ENCODE results near the gene FANCC. TPM values are rescaled to one million over a fixed set of nuclear protein-coding genes. Genes with fewer than 3 reads are reported as not detected.

The FANCC gene
- total and polyA plus RNA-seq, 2 donors (not counting 1 experiment from before 2014, with no cell fraction given), result 8.9 to 9.0 TPM

DNA sequence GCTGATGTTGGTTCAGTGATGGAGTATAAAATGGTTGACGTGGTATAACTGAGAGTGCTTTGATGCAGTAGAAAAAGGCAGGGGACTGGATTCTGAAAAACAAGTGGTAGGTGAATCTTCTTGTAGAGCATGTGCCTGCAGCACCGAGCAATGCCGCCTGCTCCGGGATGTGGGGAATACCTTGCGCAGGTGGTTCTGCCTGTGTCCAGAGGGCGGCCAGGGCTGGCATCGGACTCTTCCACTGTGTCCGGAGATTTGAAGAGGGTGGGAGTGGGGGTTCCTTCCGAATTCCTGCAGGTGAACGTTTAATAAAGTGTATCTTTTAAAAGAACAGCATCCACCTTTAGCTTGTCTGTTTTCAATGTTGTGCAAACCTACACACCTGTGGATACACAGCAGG, 238.0 kb downstream of the FANCC start:
- H3K4me2 ChIP-seq (ENCODE audit: extremely low read depth, insufficient read depth, low read length), result no peak overlapping the region
- no peaks in the 10 kb centered on the region for H3K9me3 ChIP-seq (ENCODE audit: control insufficient read depth, insufficient read depth, low read depth, low read length)
- H3K9ac ChIP-seq (ENCODE audit: insufficient read depth, low read length), result no peak overlapping the region
- peaks cover 33% of the 10 kb centered on the region for H3K4me1 ChIP-seq (ENCODE audit: control insufficient read depth, extremely low read depth, insufficient read depth, low read length)
- H2AFZ ChIP-seq (ENCODE audit: low read length), result no peak overlapping the region
- no peaks in the 10 kb centered on the region for H4K20me1 ChIP-seq (ENCODE audit: control insufficient read depth, extremely low read depth, insufficient read depth, low read length)
- no peak overlapping the region for H3K27ac ChIP-seq (ENCODE audit: insufficient read depth, low read length)
- no peak for DNase-seq (ENCODE audit: low read depth in 2 of 2)
- no peaks in the 10 kb centered on the region for H3K27me3 ChIP-seq (ENCODE audit: control insufficient read depth, insufficient read depth, low read length)
- TF ChIP-seq EZH2 (IDR thresholded peaks at IDR 0.05; ENCODE audit: low read length, missing control alignments), result no peak
- TF ChIP-seq, protein P1, sequence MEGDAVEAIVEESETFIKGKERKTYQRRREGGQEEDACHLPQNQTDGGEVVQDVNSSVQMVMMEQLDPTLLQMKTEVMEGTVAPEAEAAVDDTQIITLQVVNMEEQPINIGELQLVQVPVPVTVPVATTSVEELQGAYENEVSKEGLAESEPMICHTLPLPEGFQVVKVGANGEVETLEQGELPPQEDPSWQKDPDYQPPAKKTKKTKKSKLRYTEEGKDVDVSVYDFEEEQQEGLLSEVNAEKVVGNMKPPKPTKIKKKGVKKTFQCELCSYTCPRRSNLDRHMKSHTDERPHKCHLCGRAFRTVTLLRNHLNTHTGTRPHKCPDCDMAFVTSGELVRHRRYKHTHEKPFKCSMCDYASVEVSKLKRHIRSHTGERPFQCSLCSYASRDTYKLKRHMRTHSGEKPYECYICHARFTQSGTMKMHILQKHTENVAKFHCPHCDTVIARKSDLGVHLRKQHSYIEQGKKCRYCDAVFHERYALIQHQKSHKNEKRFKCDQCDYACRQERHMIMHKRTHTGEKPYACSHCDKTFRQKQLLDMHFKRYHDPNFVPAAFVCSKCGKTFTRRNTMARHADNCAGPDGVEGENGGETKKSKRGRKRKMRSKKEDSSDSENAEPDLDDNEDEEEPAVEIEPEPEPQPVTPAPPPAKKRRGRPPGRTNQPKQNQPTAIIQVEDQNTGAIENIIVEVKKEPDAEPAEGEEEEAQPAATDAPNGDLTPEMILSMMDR (conservative IDR thresholded peaks at IDR 0.05 in 1 of 2, IDR thresholded peaks at IDR 0.05 in 1 of 2; ENCODE audit: low read depth in 1 of 2, low read length in 2 of 2), result no peak
- H3K4me3 ChIP-seq (replicated peaks in 1 of 4; ENCODE audit: control extremely low read depth in 1 of 4, insufficient read depth in 1 of 4, low read depth in 3 of 4, low read length in 4 of 4), result no peak overlapping the region
- peaks cover 63% of the 10 kb centered on the region for H3K79me2 ChIP-seq (ENCODE audit: control insufficient read depth, insufficient read depth, low read length)
- H3K36me3 ChIP-seq (ENCODE audit: control insufficient read depth, insufficient read depth, low read length), result peaks cover 35% of the 10 kb centered on the region

DNA sequence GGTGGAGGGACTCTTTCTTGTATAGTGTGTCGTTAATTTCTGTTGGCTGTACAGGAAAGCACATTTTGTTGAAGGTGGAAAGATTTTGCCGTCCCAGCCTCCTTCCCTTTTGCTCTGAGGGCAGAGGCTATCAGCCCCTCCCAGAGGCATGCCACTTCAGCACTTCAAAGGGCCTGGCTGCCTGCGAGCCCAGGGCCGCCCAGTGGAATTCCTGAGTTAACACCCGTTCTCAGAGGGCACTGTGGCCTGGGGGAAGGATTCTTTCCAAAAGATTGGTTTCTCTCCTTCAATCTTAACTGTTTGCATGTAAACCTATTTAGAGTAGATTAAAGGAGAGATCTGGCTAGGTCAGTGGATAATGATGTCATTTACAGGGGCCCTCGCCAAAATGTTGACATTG, 238.6 kb downstream of the FANCC start:
- Histone ChIP-seq H3K79me2 (ENCODE audit: control insufficient read depth, insufficient read depth, low read length) (peaks cover 65% of the 10 kb centered on the region), H2AFZ (ENCODE audit: low read length) (no peak overlapping the region), H3K4me1 (ENCODE audit: control insufficient read depth, extremely low read depth, insufficient read depth, low read length) (peaks cover 33% of the 10 kb centered on the region), H3K27ac (ENCODE audit: insufficient read depth, low read length) (no peak overlapping the region), H3K9me3 (ENCODE audit: control insufficient read depth, insufficient read depth, low read depth, low read length) (no peaks in the 10 kb centered on the region), H3K9ac (ENCODE audit: insufficient read depth, low read length) (no peak overlapping the region), H4K20me1 (ENCODE audit: control insufficient read depth, extremely low read depth, insufficient read depth, low read length) (no peaks in the 10 kb centered on the region), H3K4me3 (replicated peaks in 1 of 4; ENCODE audit: control extremely low read depth in 1 of 4, insufficient read depth in 1 of 4, low read depth in 3 of 4, low read length in 4 of 4) (no peak overlapping the region), H3K4me2 (ENCODE audit: extremely low read depth, insufficient read depth, low read length) (no peak overlapping the region), H3K27me3 (ENCODE audit: control insufficient read depth, insufficient read depth, low read length) (no peaks in the 10 kb centered on the region), H3K36me3 (ENCODE audit: control insufficient read depth, insufficient read depth, low read length) (peaks cover 38% of the 10 kb centered on the region)
- TF ChIP-seq, protein P1 (conservative IDR thresholded peaks at IDR 0.05 in 1 of 2, IDR thresholded peaks at IDR 0.05 in 1 of 2; ENCODE audit: low read depth in 1 of 2, low read length in 2 of 2), result no peak
- TF ChIP-seq EZH2 (IDR thresholded peaks at IDR 0.05; ENCODE audit: low read length, missing control alignments), result no peak
- DNase-seq (ENCODE audit: low read depth in 2 of 2), result no peak

DNA sequence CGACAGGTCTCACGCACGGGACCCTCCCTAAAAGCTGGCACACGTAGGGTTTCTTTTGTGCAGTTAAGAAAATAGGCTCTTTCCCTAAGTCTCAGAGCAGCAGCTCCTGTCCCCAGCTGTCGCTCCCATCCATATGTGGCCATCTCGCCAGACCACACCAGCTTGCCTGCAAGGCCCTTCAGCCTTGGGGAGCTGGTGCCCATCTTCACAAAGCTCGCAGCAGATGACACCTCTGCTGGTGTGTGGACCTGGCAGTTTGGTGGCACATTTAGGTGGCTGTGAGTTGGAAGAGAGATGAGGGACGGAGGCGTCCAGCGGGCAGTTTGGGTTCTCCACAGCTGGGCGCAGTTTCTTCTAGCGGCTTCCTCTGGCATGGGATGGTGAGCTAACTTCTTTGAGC, 239.0 kb downstream of the FANCC start:
- no peak for DNase-seq (ENCODE audit: low read depth in 2 of 2)

More for the DNA sequence above, 239.0 kb downstream of the FANCC start:
- Histone ChIP-seq H3K36me3 (ENCODE audit: control insufficient read depth, insufficient read depth, low read length) (peaks cover 38% of the 10 kb centered on the region), H2AFZ (ENCODE audit: low read length) (no peak overlapping the region), H3K27ac (ENCODE audit: insufficient read depth, low read length) (peak overlapping the region; percentile 5), H3K27me3 (ENCODE audit: control insufficient read depth, insufficient read depth, low read length) (no peaks in the 10 kb centered on the region), H3K4me2 (ENCODE audit: extremely low read depth, insufficient read depth, low read length) (no peak overlapping the region), H3K9me3 (ENCODE audit: control insufficient read depth, insufficient read depth, low read depth, low read length) (no peaks in the 10 kb centered on the region), H3K9ac (ENCODE audit: insufficient read depth, low read length) (no peak overlapping the region), H3K4me1 (ENCODE audit: control insufficient read depth, extremely low read depth, insufficient read depth, low read length) (peaks cover 33% of the 10 kb centered on the region), H4K20me1 (ENCODE audit: control insufficient read depth, extremely low read depth, insufficient read depth, low read length) (no peaks in the 10 kb centered on the region), H3K4me3 (replicated peaks in 1 of 4; ENCODE audit: control extremely low read depth in 1 of 4, insufficient read depth in 1 of 4, low read depth in 3 of 4, low read length in 4 of 4) (no peak overlapping the region), H3K79me2 (ENCODE audit: control insufficient read depth, insufficient read depth, low read length) (peaks cover 68% of the 10 kb centered on the region)
- TF ChIP-seq, protein P1 (conservative IDR thresholded peaks at IDR 0.05 in 1 of 2, IDR thresholded peaks at IDR 0.05 in 1 of 2; ENCODE audit: low read depth in 1 of 2, low read length in 2 of 2), result no peak
- TF ChIP-seq EZH2 (IDR thresholded peaks at IDR 0.05; ENCODE audit: low read length, missing control alignments), result no peak
